Neutrophil (primary cell): ENCODE measurements around the gene LLGL1.

ENCODE experiments used
- H3K27ac ChIP-seq: fragments of 200-600 bp; sonication (generic); 2 replicates; pipeline ENCODE4 v1.5.1; 2016; ENCODE audit warnings: mild to moderate bottlenecking, moderate library complexity
- H3K27me3 ChIP-seq: fragments of 200-600 bp; sonication (generic); 2 replicates; pipeline ENCODE4 v1.6.0; 2016; ENCODE audit warnings: mild to moderate bottlenecking
- H3K36me3 ChIP-seq: fragments of 200-600 bp; sonication (generic); 2 replicates; pipeline ENCODE4 v1.5.1; 2017
- H3K4me1 ChIP-seq, 2 experiments: fragments of 200-600 bp in 1 of 2; sonication (generic) in 1 of 2; 1 replicate in 1 of 2; 2 replicates in 1 of 2; pipeline versions ENCODE4 v1.5.1 to v1.6.1; 2013 to 2016; ENCODE audit warnings: low read depth in 1 of 2, low read length in 1 of 2, mild to moderate bottlenecking in 1 of 2, moderate library complexity in 1 of 2; ENCODE audit not compliant: control insufficient read depth in 1 of 2, insufficient read depth in 1 of 2
- H3K4me3 ChIP-seq, 2 experiments: fragments of 200-600 bp in 1 of 2; sonication (generic) in 1 of 2; 1 replicate in 1 of 2; 2 replicates in 1 of 2; pipeline ENCODE4 v1.5.1; 2013 to 2016; ENCODE audit warnings: low read depth in 1 of 2, low read length in 1 of 2, mild to moderate bottlenecking in 1 of 2, moderate library complexity in 1 of 2
- H3K9me3 ChIP-seq: fragments of 200-600 bp; sonication (generic); 2 replicates; pipeline ENCODE4 v1.5.1; 2016
- CTCF ChIP-seq: fragments of 200-600 bp; sonication (generic); IDR thresholded peaks from 2 replicates; pipeline ENCODE4 v1.5.1; 2016; ENCODE audit warnings: antibody characterized with exemption

Gene LLGL1

DNA sequence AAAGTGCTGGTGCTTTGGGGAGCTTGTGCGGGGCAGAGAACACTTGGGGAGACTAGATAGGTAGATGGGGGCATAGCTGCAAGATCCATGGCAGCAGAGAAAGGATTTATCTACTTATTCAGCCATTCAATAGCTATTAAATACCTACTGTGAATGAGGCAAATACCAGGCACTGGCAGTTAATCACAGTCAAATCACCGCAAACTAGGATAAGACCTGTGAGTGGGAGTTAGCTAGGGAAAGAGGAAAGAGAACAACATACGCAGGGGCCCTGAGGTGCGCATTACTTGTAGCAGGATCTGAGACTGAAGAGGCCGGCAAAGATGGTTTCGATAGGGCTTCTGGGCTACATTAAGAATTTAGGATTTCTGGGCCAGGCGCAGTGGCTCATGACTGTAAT is 45.6 kb upstream of the LLGL1 start:
- Histone ChIP-seq H3K4me3 (no peak overlapping the region), H3K9me3 (no peaks in the 10 kb centered on the region), H3K4me1 (peaks cover 19 to 25% of the 10 kb centered on the region in 2 experiments), H3K27me3 (no peaks in the 10 kb centered on the region), H3K36me3 (no peaks in the 10 kb centered on the region), H3K27ac (no peak overlapping the region)
- no peak for TF ChIP-seq CTCF

GRCh38 chr17:18181358-18181757 is 44.1 kb upstream of the LLGL1 start:
- H3K4me1 ChIP-seq = peaks cover 28 to 33% of the 10 kb centered on the region in 2 experiments
- no peak overlapping the region for H3K4me3 ChIP-seq
- TF ChIP-seq CTCF = no peak
- no peak overlapping the region for H3K27ac ChIP-seq
- no peaks in the 10 kb centered on the region for H3K36me3 ChIP-seq
- no peaks in the 10 kb centered on the region for H3K27me3 ChIP-seq
- no peaks in the 10 kb centered on the region for H3K9me3 ChIP-seq

- no peak for TF ChIP-seq CTCF
- Histone ChIP-seq H3K4me1 (peaks cover 38 to 40% of the 10 kb centered on the region in 2 experiments), H3K36me3 (no peaks in the 10 kb centered on the region)
Observed at GRCh38 chr17:18182110-18182977, 43.1 kb upstream of the LLGL1 start.

GRCh38 chr17:18182978-18183333 is 42.5 kb upstream of the LLGL1 start:
- Histone ChIP-seq H3K4me1 (peaks cover 43 to 44% of the 10 kb centered on the region in 2 experiments), H3K9me3 (no peaks in the 10 kb centered on the region), H3K27ac (peak overlapping the region; percentile 97), H3K4me3 (peak overlapping the region; percentile 89 to 96), H3K36me3 (no peaks in the 10 kb centered on the region), H3K27me3 (no peaks in the 10 kb centered on the region)
- TF ChIP-seq CTCF = no peak

More at GRCh38 chr17:18182110-18182977, 43.1 kb upstream of the LLGL1 start:
- H3K27me3 ChIP-seq = no peaks in the 10 kb centered on the region
- peak overlapping the region; percentile 89 to 96 for H3K4me3 ChIP-seq
- H3K9me3 ChIP-seq = no peaks in the 10 kb centered on the region
- peak overlapping the region; percentile 97 for H3K27ac ChIP-seq

GRCh38 chr17:18183334-18184142 is 41.9 kb upstream of the LLGL1 start, which contains the start of gene ALKBH5:
Gene ALKBH5 (plus strand): TSS chr17:18183828. CDS start chr17:18184244, 416 bp downstream.
- Histone ChIP-seq H3K36me3 (no peaks in the 10 kb centered on the region), H3K27me3 (no peaks in the 10 kb centered on the region), H3K9me3 (no peaks in the 10 kb centered on the region), H3K4me1 (peaks cover 43 to 44% of the 10 kb centered on the region in 2 experiments), H3K4me3 (peak within 1 kb of the TSS; percentile 89 to 96), H3K27ac (peak within 1 kb of the TSS; percentile 97)
- peak; percentile 56 for TF ChIP-seq CTCF
